ENCODE data around the gene SCML1.
A peak's percentile ranks its signal among the peaks of the same experiment; 100 is the strongest.

SCML1 gene, protein sequence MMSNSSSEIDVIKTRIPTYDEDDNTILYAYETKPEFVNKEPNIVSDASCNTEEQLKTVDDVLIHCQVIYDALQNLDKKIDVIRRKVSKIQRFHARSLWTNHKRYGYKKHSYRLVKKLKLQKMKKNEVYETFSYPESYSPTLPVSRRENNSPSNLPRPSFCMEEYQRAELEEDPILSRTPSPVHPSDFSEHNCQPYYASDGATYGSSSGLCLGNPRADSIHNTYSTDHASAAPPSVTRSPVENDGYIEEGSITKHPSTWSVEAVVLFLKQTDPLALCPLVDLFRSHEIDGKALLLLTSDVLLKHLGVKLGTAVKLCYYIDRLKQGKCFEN

DNA sequence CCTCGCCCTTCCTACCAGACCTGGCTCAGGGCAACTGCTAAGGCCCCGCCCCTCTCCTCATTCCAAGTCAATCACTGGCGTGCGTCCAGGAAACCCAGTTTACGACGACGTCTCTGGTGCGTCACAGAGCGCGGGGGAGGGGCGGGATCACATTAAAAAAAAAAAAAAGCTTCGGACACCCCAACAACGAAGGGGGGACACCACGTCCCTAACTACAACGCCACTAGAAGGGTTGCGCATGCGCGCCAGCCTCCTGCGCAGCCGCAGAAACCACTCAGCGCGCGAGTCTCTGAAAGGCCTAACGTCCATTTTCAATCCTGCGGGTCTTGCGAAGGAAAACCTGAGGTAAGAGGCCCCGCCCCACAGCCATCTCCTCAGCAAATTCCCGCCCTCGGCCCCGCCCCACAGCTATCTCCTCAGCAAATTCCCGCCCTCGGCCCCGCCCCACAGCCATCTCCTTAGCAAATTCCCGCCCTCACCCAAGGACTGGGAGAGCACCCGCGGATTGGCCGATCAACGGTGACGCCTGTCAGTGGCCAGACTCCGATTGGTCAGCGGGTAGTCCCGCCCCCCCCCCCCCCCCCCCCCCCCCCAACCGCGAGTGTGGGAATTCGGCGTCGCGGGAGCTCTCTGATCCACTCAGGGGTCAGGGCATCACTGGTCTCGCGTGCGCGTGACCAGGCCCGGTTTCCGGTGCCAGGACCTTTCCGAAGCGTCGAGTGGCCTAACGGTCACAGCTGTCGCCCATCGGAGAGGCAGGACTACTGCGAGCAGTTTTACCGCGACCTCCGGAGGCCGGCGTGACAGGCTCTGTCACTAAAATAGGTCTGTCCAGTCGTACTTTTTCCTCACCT lies at the start of gene SCML1:
Gene SCML1, plus strand, starts transcription at position 638 of the 854 bp plus-strand sequence. CDS start 6,694 bp downstream, outside the sequence.
- DNase-seq (ENCODE audit: low read depth in 2 of 2), result peak; percentile 92 to 93

DNA sequence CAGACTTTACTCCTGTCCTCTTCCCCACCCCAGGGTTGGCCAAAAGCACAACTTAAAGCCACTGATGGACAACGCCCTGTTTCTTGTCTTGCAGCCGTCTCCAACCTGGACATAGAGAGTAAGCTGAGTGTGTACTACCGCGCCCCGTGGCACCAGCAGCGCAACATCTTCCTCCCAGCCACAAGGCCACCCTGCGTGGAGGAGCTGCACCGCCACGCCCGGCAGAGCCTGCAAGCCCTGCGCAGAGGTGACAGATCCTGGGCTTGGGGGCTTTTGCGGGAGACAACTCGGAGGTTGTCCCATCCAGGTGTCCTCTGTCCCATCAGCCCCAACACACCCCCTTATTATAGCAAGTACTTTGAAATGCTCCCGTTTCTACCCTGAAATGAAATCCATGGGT lies 49.6 kb upstream of the SCML1 start:
- DNase-seq (ENCODE audit: low read depth in 2 of 2), result no peak

DNA sequence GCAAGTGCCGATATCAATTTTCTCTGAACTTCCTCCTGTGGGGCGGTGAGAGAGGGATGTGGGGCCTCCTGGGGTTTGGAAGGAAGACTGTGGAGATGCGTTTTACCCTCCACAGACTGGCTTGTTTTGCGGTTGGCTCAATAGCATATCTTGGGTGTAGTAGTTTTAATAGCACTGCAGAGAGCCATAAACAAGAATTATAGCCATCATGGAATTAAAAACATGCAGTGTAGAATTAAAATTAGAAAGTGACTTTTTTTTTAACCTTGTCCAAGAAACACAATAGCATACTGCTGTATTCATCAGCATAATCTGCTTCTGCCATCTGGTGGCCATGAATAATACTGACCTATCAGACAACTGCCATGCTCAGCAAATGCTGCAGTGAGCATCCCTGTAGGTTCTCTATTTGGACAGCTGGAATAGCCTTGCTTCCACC lies 47.3 kb upstream of the SCML1 start:
- DNase-seq (ENCODE audit: low read depth in 2 of 2), result peak; percentile 72 to 74

DNA sequence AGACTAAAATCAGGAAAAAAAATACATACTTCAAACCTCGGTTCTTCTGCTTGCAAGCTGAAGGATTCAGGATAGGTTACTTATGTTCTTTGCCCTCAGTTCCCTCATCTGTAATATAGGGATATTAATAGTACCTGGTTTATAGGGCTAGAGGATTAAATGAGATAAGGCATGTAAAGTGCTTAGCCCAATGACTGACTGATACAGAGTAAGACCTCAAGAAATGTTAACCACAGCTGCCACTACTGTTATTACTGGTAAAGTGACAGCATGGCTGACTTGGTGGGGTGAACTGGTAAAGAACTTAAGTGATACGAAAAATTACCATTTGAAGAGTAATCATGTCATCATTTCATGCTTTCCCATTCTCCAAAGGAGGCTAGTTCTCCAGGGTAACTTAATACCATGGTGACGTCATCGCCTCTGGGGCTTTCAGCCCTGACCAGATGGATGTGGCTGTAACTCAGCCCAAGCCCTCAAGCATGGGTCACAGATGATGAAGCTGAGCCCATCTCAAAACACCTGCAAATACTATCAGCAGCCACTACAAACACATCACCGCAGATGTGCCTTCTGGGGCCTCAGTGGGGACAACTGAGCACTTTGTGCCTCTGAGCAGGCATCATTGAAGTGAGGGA lies 44.5 kb upstream of the SCML1 start:
- peak in 1 of 2 experiments; percentile 10 for DNase-seq (ENCODE audit: low read depth in 2 of 2)

DNA sequence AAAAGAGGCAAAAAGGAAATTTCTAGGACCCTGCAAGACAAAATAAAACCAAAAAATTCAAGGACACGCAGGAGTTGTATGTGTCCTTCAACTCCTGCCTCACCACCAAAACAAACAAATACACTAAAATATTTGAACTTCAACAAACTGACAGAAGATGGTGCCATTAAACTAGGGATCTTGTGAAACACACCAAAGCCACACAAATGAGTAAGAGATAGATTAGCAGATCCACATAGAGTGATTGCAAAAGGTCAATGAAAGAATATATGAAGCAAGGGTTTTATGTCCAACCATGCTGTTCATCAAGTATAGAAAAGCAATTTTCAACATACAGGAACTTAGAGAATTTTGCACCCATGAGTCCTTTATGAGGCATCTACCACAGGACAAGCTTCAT lies 40.1 kb upstream of the SCML1 start:
- DNase-seq (ENCODE audit: low read depth in 2 of 2), result no peak

DNA sequence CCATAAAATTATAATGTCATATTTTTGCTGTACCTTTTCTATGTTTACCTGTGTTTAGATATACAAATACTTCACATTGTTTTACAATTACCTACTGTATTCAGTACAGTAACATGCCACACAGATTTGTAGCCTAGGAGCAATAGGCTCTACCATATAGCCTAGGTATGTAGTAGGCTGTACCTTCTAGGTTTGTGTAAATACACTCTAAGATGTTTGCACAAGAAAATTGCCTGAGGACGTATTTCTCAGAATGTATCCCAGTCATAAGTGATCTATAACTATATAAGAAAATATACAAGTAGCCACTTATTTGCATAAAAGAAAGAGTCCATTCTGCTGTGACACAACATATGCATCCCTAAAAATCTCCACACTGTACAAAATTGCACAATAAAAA lies 36.3 kb upstream of the SCML1 start:
- no peak for DNase-seq (ENCODE audit: low read depth in 2 of 2)

DNA sequence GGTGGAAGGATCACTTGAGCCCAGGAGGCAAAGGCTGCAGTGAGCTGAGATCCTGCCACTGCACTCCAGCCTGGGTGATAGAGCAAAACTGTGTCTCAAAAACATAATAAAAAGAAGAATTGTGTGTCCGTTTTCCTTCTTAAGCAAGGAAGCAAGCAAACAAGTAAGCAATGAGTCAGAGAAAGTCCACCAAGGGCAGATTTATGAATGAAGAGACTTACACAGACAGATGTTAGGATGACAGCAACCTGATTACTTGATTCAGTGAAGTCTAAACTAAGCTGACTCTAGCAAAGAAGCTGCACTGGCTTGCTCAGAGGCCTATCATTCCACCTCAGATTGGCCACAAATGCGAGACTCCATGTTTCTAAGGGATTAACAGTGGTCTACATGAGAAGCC lies 34.1 kb upstream of the SCML1 start:
- no peak for DNase-seq (ENCODE audit: low read depth in 2 of 2)

DNA sequence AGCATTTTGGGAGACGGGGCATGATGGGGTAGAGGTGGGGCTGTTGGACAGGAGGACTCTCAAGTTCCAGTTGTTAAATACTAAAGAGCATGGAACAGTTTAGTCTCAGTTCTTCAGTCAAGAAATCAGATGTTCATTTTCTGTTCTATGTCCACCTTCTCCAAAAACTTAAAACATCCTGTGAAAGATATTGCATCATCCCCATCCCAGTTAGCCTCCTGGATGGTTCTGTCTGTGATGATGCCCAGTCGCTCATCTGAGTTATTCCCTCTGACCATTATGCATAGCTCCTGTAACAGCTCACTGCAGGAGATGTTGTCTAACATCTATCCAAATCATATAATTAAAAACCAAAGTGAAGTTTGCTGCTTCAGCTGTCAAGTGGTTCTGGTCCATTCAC lies 32.1 kb upstream of the SCML1 start:
- no peak for DNase-seq (ENCODE audit: low read depth in 2 of 2)

DNA sequence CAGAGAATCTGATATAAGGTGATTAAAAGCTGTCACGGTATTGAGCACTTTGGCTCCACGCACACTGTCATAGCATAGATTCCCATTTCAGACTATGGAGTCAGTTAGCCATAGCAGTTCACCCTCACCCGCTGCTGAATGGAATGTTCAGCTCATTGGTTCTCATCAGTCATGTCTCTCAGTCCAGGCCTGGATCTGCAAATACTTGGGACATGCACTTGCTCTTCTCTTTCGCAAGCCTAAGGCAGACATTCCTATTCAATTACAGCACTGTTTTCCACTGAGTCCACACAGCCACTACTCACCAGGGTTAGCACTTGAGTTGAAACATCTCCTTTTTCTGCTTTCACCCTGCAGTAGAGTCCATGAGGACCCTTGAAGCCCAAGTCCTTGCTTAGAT lies 30.6 kb upstream of the SCML1 start:
- DNase-seq (ENCODE audit: low read depth in 2 of 2), result peak; percentile 47 to 53

DNA sequence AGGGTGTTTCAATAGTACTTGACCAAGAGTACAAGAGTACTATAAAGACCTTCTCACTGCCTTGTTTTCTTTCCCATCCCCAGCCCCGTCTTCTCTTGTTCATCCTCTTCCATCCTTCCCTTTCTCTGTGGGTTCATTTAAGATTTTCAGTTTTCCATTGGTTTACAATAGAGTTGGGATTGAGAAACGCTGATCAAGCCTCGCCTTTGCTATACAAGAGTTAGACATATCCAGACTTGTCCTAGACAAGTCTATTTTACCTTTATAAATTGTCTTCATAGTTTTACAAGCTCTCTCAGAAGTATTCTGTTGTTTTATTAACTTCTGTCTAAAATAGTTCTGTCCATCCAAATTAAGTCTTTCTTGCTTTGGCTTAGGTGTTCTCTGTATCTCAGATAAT lies 29.6 kb upstream of the SCML1 start:
- DNase-seq (ENCODE audit: low read depth in 2 of 2), result no peak

DNA sequence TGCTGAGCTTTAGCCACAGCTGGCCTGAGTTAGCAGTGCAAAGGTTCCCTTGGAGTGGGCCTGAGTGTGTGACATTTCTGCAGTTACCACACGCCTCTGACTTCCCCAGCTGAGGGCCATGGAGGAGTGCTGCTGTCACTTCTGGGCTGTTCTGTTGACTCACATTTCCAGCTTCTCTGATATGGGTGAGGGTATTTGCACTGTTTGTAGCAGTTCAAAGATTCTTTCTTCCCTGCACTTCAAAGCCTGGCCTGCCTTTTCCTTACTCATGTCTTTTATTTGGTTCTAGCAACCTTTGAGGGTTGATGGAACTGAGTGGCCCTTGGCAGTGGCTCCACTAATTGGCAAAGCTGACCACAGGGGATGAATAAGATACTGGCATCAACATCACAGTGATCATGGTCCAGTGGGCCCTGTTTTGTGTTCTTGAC lies 26.4 kb upstream of the SCML1 start:
- DNase-seq (ENCODE audit: low read depth in 2 of 2), result no peak

DNA sequence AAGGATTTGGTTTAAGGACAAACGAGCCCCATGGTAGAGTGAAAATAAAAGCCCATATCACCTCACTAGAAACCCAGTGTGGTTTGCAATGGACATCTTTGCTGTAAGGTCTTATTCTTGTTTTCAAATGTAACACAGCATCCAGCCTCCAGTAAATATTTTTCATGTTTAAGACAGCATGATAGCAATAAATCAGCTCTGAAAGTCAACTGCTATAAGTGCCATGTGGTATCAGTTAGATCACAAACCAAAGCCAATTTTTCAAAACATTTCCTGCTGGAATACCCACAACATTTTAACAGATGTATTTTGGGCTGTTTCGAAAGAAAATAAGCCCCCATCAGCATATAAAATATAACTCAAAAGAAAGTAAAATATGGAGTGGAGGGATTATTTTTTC lies 24.0 kb upstream of the SCML1 start:
- no peak for DNase-seq (ENCODE audit: low read depth in 2 of 2)

DNA sequence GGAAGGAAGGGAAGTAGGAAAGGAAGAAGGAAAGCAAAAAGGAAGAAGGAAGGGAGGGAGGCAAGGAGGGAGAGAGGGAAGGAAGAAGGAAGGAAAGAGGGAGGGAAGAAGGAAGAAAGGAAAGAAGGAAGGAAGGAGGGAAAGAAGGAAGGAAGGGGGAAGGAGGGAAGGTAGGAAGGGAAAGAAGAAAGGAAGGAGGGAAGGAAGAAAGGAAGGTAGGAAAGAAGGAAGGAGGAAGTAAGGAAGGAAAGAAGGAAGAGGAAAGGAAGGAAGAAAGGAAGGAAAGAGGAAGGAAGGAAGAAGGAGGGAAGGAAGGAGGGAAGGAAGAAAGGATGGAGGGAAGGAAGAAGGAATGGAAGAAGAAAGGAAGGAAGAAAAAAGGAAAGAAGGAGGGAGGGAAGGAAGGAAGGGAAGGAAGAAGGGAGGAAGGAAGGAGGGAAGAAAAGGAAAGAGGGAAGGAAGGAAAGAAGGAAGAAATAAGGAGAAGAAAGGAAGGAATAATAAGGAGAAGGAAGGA lies 18.6 kb upstream of the SCML1 start:
- DNase-seq (ENCODE audit: low read depth in 2 of 2), result no peak

DNA sequence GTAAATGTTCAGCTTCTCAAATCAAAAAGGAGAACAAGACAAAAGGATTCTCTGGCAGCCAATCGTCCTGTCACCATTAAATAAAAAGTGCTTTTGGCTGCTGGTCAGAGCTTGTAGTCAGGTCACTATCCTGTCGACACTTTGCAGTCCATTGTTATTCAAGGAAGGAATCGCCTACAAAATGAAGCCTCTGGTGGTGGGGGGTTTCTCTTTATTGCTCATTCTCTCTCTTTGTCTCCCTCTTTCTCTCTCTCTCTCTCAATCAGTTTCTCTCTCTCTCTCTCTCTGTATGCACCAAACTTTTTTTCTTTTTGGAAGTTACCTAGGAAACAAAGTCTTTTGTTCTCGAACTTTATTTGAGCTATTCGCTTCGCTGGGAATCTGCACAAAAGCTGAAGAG lies 17.6 kb upstream of the SCML1 start:
- DNase-seq (ENCODE audit: low read depth in 2 of 2), result no peak

DNA sequence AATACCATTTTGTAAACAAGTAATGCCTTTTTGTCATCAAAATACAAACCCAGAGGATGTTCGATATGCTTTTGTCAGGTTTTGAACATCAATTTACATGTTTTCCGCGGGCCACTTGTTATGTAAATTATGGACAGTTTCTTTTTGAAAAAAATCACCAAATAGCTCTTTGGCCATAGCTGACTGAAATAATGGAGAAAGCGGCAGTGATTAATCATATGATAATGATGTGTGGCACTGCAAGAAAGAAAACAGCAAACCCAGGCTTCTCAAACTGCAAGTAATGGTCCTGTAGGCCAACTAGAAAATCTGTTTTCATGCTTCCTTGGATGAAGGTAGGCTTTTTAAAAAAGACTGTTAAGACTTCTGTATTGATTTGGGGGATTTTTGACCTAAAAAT lies 15.6 kb upstream of the SCML1 start:
- DNase-seq (ENCODE audit: low read depth in 2 of 2), result no peak

DNA sequence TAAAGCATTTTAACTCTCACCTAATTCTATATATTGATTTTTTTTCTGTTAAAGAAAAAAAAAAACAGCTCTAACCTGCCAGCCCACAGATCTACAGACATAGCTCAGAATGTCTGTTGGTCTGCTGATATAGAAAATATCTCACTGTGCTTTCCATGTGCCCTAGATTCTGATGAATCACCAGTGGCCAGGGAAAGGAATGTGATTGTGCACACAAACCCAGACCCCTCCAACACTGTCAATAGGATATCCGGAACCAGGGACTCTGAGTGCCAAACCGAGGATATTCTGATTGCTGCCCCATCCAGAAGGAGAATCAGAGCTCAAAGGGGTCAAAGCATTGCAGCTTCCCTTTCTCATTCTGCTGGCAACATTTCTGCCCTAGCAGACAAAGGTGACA lies 12.1 kb upstream of the SCML1 start:
- DNase-seq (ENCODE audit: low read depth in 2 of 2), result no peak

DNA sequence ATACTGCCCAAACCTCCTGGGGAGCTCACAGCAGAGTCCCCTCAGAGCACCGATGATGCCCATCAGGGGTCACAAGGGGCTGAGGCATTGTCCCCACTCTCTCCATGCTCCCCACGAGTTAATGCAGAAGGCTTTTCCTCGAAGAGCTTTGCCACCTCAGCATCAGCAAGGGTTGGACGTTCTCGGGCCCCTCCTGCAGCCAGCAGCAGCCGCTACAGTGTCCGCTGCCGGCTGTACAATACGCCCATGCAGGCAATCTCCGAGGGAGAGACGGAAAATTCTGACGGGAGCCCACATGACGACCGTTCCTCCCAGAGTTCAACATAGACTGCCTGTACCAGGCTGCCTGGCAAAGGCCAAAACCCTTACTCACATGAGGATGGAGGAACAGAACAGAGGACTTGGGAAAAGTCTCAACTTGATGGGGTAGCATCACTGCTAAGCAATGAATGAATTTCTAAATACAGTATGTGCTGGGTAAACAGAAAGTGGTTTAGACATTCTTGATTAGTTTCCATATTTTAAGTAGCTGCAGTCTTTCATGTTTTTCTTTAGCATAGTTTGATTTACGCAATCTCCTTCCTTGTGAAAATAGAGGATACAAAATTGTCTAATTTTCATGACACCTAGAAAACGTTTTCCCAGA lies 5.0 kb upstream of the SCML1 start:
- no peak for DNase-seq (ENCODE audit: low read depth in 2 of 2)

DNA sequence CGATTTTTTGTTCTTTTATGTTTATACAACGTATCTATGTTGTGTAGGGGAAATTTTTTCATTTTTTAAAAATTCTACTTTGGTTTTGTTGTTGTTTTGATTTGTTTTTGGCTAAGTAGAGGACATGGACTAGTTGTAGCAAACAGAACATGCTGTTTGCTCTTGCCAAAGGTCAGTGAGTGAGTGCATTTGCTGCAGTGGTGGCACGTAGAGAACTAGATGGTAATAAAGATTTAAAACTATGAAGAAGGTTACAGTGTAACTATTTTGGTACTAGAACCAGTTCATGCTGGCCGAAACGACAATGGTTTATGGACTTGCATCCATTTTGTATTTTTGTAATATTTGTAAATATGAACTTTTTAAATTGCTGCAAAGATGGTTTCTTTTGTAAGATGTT lies 1.9 kb upstream of the SCML1 start:
- DNase-seq (ENCODE audit: low read depth in 2 of 2), result no peak

DNA sequence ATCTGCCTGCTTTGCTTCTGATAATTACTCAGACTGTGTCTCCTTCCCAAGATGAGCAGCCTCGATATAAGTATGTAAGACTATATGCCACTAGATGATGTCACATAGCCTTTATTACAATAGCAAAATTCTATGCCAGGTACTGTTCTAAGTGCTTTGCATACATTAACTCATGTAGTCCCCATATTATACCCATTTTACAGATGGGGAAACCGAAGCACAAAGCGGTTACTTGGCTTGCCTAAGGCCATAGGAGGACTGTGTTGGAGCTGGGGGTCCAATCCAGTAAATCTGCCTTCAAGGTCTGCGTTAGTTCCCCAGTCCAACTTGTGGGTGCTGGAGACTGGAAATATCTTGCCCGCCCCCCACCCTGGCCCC lies 826 bp upstream of the SCML1 start:
- no peak for DNase-seq (ENCODE audit: low read depth in 2 of 2)

DNA sequence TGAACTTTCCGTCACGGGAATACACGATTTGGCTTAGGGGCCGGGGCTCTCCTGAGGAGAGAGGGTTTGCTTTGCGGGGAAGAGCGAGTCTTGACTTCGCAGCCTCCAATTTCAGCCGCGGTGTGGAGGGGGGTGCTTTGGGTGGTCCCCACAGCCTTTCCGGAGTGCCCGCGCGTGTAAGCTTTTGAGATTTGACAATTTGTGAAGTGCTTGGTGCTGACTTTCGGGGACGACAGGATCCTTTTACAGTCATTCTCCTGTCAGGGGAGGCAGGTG lies 355 bp downstream of the SCML1 start:
- no peak for DNase-seq (ENCODE audit: low read depth in 2 of 2)

DNA sequence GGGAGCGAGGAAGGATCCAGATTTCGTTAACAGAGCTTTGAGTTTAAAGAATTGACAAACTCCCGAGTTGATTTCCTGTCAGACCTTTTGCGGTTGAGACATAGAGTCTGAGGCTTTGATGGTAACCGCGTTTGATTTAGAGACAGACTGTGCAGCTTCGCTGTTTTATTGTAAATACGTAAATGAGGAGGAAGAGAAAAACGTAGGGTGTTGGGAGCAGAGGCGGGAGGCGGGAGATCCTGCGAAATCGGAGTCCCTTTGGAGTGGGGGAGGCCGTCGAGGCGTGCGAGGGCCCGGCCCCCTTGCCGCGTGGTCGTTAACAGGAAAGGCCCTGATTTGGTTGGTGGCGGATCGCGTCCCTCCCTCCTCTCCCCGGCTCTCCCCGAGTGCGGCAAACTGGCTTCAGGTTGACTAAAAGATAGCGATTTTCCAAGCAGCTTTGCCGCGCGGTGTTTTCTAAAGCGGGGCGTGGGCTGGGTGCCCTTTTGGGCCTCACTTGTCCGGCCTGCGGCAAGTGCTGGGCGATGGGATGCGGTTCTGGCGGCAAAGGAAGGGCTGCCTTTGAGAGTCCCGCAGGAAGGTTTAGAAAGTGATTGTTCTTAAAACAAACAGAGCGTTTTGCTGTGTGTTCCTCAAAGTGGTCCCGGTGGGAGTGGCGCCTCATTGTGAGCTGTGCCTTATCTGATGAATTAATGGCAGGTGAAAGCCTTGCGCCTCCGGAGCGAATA lies 857 bp downstream of the SCML1 start:
- DNase-seq (ENCODE audit: low read depth in 2 of 2), result no peak

All from fibroblast of skin of left biceps (primary cell).